ENCODE results near the gene CORO1A. TPM values are rescaled to one million over a fixed set of nuclear protein-coding genes. Genes with fewer than 3 reads are reported as not detected.

The CORO1A gene
- total RNA-seq, 1 experiment from 2014 or later, result 7.0 TPM

GRCh38 chr16:30144017-30144416 lies 39.4 kb upstream of the CORO1A start (continued):
- TF ChIP-seq TCF7L2 (IDR thresholded peaks at IDR 0.05; ENCODE audit: borderline replicate concordance, extremely low read depth, insufficient read depth, insufficient read length) (no peak), EZH2phosphoT487 (IDR thresholded peaks at IDR 0.05; ENCODE audit: borderline replicate concordance) (no peak)

GRCh38 chr16:30144917-30145316 lies 38.5 kb upstream of the CORO1A start:
- ChIA-PET POLR2A (no interaction called here), RAD21 (ENCODE audit: low non-redundant PET in 1 of 2, low total read pairs in 2 of 2, uncharacterized antibody in 2 of 2, unreplicated experiment in 2 of 2) (no interaction called here), CTCF (no interaction called here)
- ATAC-seq, result no peak
- Histone ChIP-seq H3K9me2 (ENCODE audit: insufficient read depth) (no peaks in the 10 kb centered on the region), H4K20me1 (ENCODE audit: insufficient read depth) (no peaks in the 10 kb centered on the region), H3K36me3 (ENCODE audit: control insufficient read depth in 1 of 2, insufficient read depth in 2 of 2, low read length in 2 of 2) (no peaks in the 10 kb centered on the region), H3K27me3 (ENCODE audit: insufficient read depth, low read length) (no peaks in the 10 kb centered on the region), H3K9ac (ENCODE audit: low read length) (no peak overlapping the region), H3K4me2 (ENCODE audit: low read length) (no peak overlapping the region), H3K9me3 (ENCODE audit: control insufficient read depth in 1 of 2, insufficient read depth in 1 of 2, low read depth in 1 of 2, low read length in 2 of 2) (peaks cover 0 to 4% of the 10 kb centered on the region in 2 experiments; a peak in 2 of 4 replicates), H3K79me2 (ENCODE audit: insufficient read depth, low read length) (no peaks in the 10 kb centered on the region), H3K27ac (ENCODE audit: low read depth, low read length) (no peak overlapping the region), H3K4me1 (ENCODE audit: control insufficient read depth in 1 of 2, insufficient read depth in 2 of 2, low read length in 2 of 2) (no peaks in the 10 kb centered on the region), H3K4me3 (replicated peaks in 1 of 2; ENCODE audit: low read depth in 1 of 2, low read length in 2 of 2) (no peak overlapping the region), H2AFZ (ENCODE audit: low read depth, low read length, poor library complexity, severe bottlenecking) (no peak overlapping the region)
- no peak for DNase-seq (ENCODE audit: low read depth, low spot score)
- TF ChIP-seq SIN3A (IDR thresholded peaks at IDR 0.05; ENCODE audit: low read depth) (no peak), REST (IDR thresholded peaks at IDR 0.05; ENCODE audit: low read depth) (no peak), JUND (IDR thresholded peaks at IDR 0.05) (no peak), FOSL1 (IDR thresholded peaks at IDR 0.05; ENCODE audit: low read depth) (no peak), YY1 (IDR thresholded peaks at IDR 0.05; ENCODE audit: extremely low read depth, insufficient replicate concordance, low read depth, low read length) (no peak), CTCF (IDR thresholded peaks at IDR 0.05 in 2 of 3, conservative IDR thresholded peaks at IDR 0.05 in 1 of 3; ENCODE audit: borderline replicate concordance in 1 of 3, insufficient read depth in 1 of 3, low read depth in 2 of 3, low read length in 2 of 3) (no peak)
- BruUV-seq (replicated peaks), result no TSS peak
- intact Hi-C loops (cut with micrococcal nuclease), result no loop called here
